CD4-positive, alpha-beta T cell treated with Interleukin-17A for 1 hour (primary cell): ENCODE results near the gene CHCHD3.

ENCODE experiments used
- DNase-seq: peaks from one replicate; pipeline ENCODE4 v3.0.0-alpha.2; 2020

CHCHD3 gene

DNA sequence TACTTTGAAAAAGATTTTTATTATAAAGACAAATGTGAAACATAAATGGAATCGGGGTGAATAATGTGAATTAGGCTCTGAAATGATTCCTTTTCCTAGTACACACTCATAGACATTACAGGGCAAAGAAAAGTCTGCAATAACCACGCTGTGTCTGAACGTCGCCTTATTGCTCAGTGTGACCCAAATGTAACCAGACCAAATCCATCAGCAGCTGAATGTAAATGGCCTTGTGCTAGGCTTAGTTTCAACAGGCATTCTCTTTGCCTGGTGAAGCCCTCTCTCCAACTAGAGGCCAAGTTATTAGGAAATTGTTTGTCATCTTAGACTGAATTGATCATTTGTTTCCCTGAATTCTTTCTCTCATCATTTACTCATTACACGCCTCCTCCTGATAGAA, 225.5 kb downstream of the CHCHD3 start:
- DNase-seq: no peak

DNA sequence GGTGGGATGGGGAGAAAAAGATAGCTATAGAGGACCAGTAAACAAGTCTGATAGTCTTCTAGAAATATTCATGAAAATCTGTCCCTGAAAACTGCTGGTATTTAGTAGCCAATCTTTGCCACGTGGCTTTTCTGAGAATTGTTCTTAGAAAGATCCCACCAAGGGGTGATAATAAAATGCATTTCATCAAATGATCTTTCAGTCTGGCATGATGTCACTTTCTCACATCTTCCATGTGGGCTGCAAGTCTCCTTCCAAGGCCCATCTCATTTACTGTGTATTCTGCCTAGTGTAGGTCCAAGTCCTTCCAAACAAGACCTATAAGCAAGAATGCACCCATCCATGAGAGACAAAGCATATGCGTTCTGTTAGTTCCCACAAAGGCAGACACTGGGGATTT, 226.0 kb downstream of the CHCHD3 start:
- no peak for DNase-seq

DNA sequence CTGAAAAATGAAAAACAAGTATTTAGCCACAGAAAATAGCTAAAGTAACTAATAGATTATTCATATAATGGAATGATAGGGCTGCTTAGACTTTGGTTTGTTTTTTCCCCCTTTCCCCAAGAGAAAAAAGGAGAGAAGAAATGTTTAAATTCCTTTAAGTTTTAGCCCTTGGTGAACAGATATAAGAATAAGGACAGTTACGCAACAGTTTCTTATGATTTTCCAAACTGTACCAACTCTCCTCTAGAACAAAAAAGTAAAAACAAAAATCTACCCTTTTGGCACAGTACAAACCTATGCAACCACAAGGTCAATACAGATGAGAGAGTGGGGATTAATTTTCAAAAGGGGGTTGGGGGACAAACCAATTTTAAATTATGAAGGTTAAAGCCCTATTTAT, 227.7 kb downstream of the CHCHD3 start:
- no peak for DNase-seq

DNA sequence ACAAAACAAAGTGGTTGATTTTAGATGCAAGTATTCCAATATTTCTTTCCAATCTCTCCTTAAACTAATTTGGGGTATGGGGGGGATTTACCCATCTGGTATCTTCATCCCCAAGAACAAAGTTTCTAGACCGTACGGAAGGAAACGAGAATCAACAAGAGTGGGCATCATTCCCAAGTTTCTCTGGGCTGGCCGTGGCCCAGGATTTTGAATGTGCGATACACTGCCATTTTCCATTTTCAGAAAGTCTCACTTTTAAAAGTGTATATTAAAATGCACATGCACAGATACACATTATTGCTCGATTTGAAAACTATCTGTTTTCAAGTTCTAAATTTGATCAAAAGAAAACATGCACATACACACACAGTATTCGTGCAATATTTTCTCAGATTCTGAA, 234.5 kb downstream of the CHCHD3 start:
- DNase-seq: no peak

DNA sequence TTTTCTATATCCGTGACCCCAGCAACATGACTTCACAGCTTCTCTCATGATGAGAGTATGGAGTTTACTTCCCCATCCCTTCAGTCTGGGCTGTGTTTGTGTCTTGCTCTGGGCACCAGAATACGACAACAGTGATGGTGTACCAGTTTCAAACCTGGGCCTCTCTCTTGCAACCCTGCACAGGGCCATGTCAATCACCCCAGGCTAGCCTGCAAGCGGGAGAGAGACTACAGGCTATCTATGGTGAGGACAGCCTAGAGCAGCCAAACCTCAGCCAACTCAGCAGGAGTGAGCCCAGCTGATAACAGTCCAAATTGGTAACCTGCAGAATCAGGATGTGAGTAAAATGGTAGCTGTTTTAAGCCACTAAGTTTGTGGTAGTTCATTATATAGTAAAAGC, 235.8 kb downstream of the CHCHD3 start:
- no peak for DNase-seq

DNA sequence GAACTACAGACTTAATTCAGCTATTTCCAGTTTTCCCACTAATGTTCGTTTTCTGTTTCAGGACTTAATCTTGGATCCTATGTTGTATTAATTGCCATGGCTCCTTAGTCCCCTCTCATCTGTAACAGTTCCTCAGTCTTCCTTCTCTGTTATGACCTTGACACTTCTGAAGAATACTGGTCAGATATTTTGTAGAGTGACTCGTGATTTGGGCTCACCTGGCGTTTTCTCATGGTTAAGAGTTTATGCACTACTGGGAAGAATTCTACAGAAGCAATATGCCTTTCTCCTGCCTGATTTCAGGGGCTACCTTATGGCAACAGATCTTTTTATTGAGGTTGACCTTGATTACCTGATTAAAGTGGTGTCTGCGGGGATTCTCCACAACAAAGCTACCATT, 239.4 kb downstream of the CHCHD3 start:
- DNase-seq: no peak

DNA sequence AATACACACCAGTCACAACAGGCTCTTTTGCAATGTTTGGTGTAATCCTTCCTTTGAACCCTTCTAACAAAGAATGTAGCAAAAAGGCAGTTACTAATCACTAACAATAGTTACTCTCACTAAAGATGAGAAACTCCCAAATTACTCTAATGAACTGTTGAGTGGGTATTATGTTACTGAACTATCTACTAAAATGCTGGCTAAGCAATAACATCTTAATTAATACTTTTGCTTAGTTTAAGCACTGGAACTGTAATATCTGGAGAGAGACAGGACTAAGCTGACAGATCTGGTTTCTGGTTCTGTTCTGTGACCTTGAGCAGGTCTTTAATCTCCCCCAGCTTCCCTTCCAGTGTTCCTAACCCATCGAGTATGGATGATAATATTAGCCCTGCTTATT, 241.7 kb downstream of the CHCHD3 start:
- DNase-seq: no peak

DNA sequence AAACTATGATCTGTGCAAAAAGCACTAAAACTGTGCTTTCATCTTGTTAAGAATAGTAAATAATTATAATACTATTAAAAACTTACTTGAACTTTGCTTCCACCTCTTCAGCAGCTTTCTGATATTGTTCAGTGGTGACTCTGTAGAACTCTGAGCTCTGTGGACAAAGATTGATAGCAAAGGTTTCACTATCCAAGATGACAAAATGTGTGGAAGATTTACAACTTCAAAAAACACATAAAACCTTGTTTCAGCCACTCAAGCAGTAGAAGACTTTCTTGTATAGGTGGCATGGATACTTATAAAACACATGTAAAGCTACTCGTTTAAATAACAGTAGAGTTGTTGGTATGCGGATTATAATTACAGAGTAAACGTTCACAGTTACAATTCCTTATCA, 243.6 kb downstream of the CHCHD3 start:
- no peak for DNase-seq

DNA sequence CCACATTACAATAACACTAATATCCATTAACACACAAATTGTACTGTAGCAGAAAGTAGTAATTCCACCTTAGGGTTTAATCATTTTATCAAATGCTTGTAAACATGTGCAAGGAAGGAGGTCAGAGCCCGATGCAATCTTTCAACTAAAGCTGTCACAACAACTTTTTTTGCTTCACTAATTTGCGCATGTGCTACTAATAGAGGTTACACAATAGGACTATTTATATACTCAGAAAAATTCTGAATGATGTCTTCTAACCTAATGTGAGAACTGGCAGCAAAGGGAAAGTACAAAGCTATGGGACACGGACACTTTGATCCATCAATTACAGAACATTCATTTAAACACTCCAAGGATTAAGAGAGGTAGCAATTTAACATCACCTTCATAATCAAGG, 244.4 kb downstream of the CHCHD3 start:
- no peak for DNase-seq

DNA sequence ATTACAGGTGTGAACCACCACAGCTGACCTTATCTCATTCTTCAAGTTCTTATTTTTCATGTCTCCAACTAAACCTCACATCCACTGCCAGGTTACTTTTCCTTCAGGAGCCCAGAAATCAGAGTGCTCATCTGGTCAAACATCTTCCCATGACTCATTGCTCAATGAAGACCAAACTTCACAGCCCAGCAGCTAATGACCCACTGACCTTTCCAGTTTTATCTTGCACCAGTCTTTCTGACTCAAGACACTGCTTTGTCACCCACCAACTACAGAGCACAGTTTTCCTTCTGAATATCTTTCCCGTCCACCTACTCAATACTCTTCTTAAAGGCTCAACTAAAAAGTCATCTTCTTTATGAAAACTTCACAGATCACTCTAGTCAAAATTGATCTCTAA, 245.1 kb downstream of the CHCHD3 start:
- no peak for DNase-seq

DNA sequence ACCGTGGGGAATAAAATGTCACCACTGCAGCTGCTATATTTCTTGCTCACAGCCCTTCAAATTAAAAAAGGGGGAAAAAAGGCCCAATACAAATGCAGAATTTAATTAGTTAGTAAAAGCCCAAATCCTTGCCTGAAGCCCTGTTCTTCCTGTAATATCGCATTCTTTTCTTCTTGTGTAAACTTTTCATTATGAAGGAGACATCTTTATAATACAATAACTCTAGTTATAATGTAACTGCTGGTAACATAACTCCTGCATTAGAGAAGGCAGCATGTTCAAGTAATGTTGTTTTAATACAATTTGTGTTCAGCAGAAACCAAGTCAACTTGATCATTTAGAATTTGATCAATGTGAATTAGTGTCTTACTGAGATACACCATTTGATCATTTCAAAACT, 250.9 kb downstream of the CHCHD3 start:
- no peak for DNase-seq

DNA sequence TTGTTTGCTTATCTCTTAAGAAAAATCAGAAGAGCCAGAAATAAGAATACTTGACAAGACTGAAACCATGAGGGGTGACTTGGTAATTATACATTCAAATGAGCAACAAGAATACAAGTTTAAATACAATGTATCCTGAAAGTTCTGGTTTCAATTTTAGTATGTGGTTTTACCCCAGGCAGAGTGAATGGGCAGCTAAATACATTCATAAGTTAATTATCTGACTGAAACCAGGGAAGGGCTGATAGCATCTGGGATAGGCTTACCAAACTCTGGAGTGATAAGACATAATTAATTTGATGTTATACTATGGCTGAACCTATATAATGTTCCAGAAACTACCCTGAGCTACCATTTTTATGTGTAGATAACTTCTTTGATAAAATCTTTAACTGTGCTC, 253.4 kb downstream of the CHCHD3 start:
- DNase-seq: no peak

DNA sequence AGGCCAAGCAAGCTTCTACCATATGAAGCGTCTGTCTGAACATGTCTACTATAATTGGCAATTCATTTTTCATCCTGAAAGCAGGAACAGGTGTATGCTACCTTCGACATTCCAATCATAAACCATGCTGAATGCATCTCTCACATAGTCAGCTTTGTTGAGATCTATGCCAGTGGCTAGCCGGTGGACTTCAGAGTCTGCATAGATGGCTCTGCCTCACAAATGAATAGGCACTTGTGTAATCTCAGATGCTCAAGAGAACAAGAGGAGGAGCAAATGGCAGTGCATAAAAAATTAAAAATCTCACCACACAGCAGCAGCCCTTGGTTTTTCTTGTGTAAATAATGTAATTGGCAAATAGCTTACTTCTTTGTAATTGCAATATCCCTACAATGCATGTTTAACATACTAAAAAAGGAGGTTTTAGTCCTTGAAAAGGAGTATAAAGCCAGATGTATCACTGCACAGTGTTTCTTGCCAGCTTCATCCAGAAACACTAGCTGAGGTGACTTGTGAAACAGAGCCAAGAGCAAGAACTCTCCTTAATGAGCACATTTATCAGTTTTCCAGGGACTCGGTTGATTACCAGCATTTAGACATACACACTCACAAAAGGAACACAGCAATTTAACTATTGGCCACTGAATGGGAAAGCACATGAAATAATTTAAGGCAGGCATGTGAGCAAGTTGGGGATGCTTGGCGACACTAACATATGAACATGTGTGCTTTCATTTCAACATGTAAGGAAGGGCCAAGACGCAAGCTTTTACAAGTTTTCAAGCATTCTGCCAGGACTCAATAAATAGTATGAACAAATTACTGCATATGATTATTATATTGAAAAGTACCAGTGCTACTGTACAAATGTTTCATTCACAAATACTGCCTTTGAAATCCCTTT, 255.7 kb downstream of the CHCHD3 start:
- no peak for DNase-seq

DNA sequence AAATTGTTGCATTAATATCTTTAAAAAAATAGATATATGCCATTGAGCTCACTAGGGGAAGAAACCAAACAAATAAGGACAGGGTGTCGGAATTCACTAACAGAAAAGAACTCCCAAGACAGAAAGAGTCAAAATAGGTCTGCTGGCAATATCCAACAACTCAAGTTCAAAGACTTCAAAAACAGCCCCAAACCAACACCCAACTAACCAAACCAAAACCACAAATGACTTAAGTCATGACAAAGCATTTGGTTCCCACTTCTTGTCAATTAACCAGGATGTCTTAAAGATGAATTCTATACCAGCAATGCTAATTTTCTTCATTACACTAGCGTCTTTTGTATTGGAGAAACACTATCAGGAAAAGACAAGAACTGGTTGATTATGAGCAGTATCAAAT, 256.7 kb downstream of the CHCHD3 start:
- no peak for DNase-seq

DNA sequence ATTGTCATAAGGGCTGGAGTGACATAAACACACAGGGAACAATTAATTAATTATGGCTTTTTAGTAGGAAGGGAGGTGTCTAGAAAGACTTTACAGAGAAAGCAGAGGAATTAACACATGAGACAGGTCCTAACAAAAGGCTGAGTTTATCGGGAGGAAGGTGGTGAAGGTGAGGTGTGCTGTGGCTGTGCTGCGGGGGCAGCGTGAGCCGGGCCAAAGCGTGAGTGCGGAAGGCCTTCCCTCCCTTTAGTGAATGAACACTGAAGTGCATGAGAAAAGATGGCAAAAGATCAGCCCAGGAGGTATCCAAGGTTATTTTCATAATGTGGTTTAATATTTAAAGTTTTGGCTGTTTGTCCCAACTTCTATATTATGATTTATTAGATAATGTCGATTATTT, 262.2 kb downstream of the CHCHD3 start:
- DNase-seq: no peak

DNA sequence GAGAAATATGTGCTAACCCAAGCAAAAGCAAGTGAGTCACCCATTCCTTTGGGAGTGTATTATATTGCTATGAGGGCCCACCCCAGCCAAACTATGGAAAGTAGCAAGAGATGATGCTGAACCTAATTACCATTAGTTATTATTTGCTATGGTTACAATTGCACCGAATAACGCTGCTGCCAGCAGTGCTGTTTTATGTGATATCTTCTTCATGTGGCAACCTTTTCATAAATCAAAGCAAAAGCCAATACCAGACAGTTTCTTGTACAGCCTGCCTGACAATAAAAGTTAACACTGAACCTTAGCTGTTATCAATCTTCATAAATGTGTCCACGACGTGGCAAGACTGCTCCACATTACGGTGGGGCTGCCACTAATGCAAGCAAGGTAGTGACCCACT, 263.9 kb downstream of the CHCHD3 start:
- no peak for DNase-seq

DNA sequence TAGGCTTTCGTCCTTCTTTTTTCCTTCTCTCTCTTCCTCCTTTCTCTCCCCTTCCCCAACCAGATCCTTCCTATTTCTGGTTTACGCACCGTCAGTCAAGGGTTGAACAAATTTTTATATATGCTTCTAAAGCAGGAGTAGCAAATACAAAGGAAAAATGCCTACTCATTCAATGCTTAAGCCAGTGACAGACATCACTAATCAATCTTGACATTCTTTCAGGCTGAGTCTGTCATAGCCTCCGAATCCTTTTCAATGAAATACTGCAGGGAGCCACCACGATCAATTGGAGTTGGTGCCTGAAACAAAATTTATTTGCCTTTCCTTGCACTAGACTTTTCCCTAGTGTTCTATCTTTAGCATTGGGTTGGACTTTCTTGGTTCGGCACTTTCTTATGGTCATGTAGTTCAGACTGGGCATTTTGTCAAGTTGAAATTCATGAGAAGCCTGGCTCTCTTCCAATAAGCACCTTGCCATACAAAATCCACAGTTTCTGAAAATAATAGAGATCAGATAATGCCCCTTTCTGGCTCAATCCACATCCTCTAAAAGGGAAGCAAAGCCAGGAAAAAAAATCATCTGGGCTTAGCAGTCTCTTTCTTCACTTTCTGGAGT, 266.1 kb downstream of the CHCHD3 start:
- DNase-seq: no peak

DNA sequence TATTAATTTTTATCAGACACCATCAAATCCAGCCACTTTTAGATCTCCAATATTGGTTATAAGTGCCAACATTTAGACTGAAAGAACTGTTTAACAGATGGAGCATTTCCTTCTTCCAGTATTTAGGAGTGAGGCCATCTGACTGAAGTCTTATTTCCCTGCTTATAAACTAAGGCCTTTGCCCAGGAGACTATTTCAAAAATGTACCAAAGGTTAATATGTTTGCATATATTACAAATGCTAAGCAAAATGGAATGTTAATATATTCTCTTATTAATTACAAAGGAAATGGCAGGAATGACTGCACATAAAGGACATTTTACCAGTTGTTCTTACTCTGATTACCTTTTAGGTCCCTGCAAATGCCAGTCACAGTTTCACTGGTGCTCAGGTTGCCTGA, 266.8 kb downstream of the CHCHD3 start:
- no peak for DNase-seq

DNA sequence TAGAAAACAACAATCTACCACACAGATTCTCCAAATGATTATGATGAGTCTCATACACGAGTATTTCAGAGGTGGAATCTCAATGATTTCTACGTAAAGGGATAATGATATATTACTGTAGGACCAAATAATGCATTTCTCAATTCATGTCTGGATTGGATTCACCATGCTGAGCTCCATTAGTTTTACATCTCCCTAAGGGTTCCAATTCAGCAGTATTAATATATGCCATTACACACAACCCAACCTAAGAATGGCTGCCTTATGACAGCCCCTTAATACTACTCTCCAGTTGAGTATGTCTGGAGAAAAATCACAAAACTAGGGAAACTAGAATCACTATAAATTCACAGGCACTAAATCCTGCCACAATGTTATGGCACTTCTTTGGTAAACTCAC, 271.3 kb downstream of the CHCHD3 start:
- DNase-seq: no peak

DNA sequence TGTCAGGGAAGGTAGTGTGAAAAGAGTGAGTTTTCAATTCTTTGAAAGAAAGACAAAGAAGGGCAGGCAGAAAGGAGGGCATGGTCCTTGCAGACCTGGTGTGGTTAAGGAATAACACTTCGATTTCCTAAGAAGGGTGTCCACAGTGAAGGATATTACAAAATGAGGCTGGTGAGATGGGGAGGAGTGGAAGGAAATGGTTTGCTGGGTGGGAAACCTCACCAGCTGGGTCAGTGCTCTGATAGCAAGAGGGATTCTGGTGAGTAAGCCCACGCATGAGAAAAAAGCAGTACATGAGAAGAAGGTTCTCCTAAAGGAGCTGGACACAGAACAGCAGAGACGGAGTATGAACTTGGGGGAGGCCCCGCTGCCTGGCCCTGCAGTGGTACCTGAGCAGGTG, 275.1 kb downstream of the CHCHD3 start:
- no peak for DNase-seq

DNA sequence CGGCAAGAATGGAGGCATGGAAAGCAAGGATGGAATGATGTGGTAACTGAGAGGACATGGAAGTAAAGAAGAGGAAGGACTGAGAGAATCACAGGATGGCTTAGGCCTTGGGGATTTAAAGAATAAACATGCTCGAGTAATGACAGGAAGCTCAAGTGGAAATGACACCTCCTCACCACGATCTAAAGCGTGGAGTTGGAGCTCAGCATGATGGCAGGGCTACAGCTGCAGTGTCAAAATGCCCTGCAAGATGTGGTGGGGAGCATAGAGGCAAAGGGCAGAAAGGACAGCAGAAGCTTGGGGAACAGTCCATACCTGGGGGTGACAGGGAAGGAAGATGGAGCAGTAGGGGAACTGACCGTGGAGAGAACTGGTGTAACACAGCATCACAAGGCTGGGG, 276.1 kb downstream of the CHCHD3 start:
- DNase-seq: no peak

DNA sequence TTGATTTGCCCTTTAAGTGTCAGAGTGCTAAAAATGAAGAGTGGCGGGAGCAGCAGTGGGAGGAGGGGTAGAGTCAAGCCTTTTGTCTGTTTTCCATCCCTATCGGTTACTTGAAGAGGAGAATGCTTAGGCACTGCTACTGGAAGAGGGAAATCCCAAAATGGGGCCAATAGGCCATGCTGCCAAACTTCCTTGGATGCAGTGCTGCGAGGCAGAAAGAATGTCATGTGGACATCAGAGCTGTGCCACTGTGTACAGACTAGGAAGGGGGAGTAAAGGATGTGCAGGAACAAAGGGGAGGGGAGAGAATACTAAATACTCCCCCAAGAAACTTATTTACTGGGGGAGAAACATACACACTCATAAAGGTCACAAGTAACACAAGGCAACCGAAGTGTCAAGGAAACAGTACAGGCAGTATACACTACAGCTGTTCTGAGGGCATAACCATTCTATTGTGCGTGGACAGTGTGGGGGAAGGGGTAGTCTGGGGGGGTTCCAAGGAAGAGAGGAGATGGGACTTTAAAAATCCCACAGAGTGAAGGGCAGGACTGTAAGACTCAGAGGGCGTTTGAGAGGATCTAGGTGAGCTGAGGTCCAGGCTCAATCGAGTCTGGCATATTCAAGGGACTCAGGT, 276.9 kb downstream of the CHCHD3 start:
- no peak for DNase-seq

DNA sequence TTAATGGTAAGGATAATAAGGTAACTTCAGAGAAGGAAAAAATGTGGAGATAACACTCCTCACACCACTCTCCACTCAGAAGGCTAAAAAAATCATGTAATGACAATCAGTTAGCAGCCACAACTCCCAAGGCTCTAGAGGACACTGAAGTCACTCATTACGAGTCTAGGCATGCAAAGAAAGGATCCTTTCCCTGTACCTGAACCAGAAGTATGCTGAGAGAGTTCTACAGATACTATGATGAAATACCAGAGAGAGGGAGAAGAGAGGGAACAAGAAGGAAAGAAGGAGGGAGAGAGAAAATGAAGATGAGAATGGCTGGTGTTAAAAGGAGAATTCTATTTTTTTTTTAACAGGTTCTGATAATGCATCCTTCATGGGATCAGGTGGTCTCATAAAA, 281.4 kb downstream of the CHCHD3 start:
- DNase-seq: no peak

DNA sequence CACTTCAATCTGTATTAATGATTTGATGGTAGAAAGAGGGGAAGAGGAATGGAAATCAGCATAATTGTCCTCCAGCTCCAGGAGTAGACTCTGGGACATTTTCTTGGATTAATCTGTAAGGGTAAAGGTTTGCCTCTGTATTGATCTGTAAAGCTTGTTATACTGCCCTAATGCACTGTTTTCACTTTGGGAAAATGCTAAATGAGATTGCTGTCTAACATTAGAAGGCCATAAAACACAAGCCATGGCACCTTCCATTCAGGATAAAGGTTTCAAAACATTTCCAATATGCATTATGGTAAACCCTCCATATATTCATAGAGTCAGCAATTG, 282.8 kb downstream of the CHCHD3 start:
- DNase-seq: no peak

DNA sequence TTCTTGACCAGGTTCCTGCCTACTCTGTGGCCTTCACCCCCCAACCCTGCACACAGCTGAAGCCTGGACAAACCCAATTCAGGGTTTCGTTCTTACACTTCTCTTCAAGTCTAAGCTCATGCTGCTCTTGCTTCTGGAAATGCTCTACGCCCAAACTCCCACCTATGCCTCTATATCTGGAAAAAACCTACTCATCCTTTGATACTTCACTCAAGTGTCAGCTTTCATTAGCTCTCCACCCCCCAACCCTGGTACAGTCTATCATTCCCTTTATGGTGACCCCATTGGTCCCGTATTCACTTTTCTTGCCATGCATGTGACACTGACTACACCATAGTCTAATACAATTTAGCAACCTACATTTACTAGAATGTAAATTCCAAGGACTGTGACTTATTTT, 284.7 kb downstream of the CHCHD3 start:
- no peak for DNase-seq
